Endothelial cell of hepatic sinusoid (primary cell): Measurements from ENCODE around the gene PRC1.

Experiments used
- in situ Hi-C: cut with HindIII; loops from 2 replicates; pipeline ENCODE4 v1.10.0; 2017; ENCODE audit warnings: low sequenced_read_pairs

Gene PRC1

DNA sequence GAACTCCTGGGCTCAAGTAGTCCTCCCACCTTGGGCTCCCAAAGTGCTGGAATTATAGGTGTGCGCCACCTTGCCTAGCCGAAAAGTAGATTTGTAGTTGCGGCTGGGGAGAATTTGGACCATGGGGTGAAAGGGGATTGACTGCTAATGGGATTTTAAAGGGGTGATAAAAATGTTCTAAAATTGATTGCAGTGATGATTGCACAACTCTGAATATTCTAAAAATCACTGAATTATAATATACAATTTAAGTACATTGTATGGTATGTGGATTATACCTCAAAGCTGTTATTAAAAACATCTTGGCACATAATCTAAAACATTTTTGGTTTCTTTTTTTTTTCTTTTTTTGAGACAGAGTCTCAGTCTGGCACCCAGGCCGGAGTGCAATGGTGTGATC lies 3.9 kb downstream of the PRC1 start:
- in situ Hi-C loops: no loop called here

DNA sequence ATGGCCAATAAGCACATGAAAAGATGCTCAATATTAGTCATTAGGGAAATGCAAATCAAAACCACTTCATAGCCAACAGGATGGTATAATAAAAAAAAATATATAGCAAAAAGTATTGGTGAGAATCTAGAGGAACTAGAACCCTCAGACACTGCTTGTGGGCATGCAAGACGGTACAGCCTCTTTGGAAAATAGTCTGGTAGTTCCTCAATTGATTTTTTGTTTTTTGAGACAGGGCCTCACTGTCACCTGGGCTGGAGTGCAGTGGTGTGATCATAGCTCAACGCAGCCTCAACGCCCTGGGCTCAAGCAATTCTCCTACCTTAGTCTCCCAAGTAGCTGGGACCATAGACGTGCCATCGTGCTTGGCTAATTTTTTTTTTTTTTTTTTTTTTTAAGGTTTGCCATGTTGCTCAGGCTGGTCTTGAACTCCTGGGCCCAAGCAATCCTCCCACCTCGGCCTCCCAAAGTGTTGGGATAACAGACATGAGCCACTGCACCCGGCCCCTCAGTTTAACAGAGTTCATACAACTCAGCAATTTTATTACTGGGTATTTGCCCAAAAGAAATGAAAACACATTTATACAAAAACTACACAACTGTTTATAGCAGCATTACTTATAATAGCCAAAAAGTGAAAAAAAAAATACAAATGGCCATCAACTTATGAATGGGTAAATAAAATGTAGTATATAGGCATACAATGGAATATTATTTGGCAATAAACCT lies 5.1 kb downstream of the PRC1 start:
- in situ Hi-C loops: no loop called here

DNA sequence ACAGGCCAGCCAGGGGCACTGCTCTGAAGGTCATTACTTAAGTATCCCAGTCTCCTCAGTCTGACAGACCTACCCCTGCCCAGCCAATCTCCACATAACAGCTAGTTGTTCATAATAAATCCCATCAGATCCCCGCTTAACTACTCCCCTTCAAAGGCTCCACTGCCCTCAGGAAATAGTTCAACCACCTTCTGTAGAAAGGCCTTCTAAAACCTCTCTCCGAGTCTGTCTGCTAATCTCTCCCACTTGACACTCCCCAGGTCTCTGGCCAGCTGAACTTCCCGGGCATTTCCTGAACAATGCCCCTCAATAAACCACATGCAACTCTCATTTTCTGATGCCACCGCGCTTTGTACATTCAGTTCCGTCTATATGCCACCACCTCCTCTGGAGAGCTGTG lies 6.0 kb downstream of the PRC1 start:
- in situ Hi-C loops: no loop called here

DNA sequence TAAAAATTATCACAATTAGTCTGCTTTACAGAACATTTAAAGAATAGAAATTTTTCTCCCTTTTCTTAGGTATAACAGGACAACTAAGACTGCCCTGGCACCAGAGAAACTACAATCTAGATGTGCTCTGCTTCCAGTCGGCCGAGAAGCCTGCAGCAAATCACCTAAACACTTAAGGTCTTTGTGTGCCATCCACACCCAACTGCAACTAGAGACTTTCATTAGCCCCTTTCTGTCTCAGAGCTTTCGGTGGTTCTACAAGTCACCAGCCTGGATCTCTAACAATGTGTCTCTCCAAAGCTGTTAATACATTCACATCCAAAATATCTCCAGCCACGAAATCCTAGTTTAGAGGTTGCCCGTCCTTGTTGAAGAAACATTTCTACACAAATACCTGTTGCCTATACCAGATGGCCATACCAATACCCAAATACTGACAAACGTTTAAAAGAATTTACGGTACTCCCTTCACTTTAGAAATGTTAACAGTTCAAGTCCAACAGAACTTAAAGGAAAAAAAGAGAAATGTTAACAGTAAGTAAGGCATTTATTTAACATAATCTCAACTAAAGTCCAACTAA lies 6.7 kb downstream of the PRC1 start:
- in situ Hi-C loops: no loop called here

DNA sequence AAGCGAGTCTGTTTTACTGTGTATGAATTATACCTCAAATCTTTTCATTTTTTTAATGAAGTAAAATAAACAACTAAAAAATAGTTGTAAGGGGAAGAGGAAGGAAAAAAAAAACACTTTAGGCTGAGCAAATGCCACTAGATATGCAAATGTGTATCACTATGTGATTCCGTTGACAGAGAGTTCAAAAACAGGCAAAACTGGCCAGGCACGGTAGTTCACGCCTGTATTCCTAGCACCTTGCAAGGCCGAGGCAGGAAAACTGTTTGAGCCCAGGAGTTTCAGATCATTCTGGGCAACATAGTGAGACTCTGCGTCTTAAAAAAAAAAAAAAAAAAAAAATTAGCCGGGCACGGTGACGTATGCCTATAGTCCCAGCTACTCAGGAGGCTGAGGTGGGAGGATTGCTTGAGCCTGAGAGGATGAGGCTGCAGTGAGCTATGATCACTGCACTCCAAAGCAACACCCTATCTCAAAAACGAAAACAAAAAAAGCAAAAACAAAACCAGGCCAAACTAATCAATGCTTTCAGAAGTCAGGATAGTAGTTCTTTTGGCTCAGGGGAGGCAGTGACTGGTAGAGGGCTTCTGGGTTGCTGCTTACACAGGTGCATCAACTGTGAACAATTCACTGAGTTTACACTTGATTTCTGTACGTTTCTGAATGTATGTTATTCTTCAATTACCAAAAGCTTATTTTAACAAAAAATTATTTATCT lies 7.4 kb downstream of the PRC1 start:
- in situ Hi-C loops: no loop called here

DNA sequence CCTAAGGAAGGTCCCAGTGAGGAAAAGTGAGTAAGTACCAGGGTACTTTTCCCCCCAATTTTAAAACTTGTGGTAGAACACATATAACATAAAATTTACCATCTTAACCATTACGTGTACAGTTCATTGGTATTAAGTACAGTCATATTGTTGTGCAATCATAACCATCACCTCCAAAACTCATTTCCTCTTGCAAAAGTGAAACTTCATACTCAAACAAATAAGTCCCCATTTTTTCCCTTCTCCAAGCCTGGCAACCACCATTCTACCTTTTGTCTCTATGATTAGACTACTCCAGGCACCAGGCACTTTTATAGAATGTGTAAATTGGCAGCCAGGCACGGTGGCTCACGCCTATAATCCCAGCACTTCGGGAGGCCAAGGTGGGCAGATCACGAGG lies 12.2 kb downstream of the PRC1 start:
- in situ Hi-C loops: no loop called here

DNA sequence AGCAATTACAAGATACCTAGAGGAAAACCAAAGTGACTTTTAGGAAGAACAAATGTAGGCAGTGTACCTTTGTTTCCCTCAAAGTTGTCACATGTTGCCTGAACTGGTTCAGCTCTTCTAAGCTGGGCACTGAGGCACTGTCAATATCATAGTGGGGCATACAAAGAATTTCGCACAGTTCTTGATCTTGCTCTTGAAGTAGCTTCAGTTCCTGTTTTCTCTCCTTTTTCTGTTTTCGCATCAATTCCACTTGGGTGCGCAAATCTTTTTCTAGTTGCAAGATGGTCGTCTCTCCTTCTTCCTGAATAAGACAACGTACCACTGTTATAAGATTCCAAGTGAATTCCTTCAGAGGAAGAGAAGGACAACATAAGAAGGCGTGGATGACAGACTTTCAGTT lies 12.7 kb downstream of the PRC1 start:
- in situ Hi-C loops: no loop called here

DNA sequence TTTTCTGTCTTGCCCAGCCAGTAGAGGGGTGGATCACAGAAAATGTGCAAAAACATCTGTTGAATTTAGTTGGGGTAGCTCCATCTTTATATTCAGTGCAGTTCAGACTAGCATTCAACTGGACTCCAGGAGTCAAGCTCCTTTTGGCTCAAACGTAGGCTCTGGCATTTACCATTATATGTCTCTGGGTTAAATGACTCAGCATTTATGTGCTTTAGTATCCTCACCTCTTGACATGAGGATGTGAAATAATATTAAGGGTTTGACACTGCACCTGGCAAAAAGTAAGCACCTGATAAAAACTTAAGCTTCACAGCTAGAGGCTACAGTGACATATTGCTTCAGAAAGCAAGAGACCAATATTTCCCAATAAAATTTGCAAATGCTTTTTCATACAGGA lies 14.8 kb downstream of the PRC1 start:
- in situ Hi-C loops: no loop called here

DNA sequence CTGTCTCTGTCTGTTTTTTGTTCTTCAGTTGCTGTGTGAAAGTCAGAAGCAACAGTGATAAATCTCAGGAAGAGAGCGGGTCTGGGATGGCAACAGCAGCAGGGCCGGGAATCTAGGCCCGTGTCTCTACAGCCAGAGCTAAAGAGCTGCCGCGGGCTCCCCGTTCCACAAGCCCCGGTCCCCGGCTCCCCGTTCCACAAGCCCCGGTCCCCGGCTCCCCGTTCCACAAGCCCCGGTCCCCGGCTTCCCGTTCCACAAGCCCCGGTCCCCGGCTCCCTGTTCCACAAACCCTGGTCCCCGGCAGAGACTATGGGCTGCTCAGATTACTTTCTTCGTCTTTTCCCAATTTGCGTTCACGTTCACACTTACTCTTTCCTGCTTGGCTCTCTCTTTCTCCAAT lies 20.1 kb downstream of the PRC1 start:
- in situ Hi-C loops: loop anchor here (25.0 kb wide), 1 partner anchor 288 kb away; no protein-coding TSS in a partner anchor

DNA sequence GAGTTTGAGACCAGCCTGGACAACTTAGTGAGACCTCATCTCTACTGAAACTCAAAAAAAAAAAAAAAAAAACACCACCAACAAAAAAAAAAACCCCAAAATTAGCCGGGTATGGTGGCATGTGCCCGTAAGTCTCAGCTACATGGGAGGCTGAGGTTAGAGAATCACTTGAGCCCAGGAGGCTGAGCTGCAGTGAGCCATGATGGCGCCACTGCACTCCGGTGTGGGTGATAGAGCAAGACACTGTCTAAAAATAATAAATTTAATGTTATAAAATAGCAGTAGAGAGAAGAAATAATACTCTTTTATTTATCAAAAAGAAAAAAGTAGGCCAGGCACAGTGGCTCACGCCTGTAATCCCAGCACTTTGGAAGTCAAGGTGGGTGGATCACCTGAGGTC lies 22.2 kb downstream of the PRC1 start:
- in situ Hi-C loops: loop anchor here (25.0 kb wide), 1 partner anchor 290 kb away; no protein-coding TSS in a partner anchor

DNA sequence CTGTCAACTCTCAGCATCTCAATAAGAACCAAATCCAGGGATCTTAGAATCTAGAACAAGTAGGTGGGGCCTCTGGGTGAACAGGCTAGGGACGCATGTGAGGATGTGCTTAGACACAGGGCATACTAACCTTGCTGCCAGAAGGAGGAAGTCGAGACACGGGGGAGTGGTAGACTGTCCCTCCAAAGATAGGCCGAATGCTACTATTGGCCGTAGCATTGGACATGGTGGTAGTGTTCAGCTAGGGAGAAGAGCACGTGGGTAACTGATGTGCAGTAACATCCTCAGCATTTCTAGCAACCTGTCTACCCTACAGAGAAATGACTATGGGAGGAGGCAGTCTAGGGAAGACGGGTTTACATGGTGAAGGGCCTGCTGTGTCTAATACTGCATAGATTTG lies 24.1 kb downstream of the PRC1 start:
- in situ Hi-C loops: loop anchor here (25.0 kb wide), 1 partner anchor 292 kb away; no protein-coding TSS in a partner anchor

DNA sequence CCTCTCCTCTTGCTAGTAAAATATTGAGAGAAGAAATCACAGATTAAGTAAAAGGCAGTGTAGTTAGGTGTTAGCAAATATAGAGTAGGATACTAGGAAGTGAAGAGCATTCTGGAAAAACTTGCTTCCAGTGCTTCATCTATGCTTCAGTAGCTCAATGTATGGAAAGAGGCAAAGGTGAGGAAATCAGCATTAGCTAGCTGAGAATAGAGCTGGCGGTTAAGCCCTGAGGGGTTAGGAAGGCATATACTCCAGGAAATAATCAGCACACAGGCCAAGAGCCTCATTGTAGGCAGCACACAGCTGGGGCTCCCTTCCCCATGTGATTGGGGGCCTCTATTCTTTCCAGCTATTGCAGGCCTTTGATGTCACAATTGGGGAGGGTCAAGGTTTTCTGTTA lies 25.9 kb downstream of the PRC1 start:
- in situ Hi-C loops: loop anchor here (25.0 kb wide), 1 partner anchor 294 kb away; no protein-coding TSS in a partner anchor

DNA sequence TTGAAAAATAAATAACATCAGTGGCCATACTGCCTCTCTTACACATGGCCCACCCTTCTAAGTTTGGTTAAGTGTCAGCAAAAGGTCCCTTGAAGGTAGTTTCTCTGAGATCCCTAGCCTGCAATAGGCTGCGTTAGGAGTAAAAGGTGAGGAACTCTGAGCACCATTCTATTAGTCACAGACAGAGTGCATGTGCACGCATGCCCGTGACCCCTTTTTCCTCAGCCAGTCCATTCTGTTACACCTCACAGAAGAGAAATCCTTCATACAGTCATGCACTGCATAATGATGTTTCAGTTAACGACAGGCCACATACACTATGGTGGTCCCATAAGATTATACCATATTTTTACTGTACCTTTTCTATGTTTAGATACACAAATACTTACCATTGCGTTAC lies 27.1 kb downstream of the PRC1 start:
- in situ Hi-C loops: loop anchor here (25.0 kb wide), 1 partner anchor 295 kb away; no protein-coding TSS in a partner anchor

DNA sequence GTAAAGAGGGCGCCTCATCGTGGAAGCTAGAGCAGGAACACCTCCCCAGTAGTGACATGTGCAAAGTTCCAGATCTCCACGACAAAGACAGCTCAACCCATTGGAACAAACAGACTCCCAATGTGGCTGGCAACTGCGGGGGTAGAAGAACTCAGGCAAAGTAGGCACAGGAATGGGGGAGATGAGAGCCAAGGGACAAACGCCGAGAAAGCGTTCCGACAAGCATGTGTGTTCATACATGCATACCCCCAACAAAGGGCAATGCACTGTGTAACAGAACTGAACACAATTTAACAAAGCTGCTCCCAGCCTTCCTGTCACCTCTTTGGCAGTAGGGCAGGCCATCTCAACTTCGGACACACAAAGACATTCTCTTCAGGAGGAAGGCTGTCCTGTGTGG lies 28.1 kb downstream of the PRC1 start:
- in situ Hi-C loops: loop anchor here (25.0 kb wide), 1 partner anchor 296 kb away; no protein-coding TSS in a partner anchor

DNA sequence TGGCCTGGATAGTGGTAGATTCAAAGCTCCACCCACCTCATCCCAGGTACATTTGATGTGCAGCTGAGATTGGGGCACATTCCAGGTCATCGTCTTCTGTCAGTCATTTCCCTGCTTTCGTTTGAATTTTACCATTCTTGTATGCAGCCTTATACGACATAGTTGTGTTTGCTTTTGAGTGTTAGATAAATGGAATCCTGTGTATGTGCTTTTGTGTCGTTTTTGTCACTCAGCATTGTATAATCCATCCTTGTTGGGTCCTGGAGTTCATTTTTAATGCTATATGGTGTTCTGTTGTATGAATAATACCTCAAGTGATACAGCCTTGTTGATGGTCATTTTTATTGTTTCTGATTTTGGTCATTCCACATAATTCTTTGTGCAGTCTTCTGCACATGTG lies 32.3 kb downstream of the PRC1 start:
- in situ Hi-C loops: loop anchor here (25.0 kb wide), 1 partner anchor 300 kb away; no protein-coding TSS in a partner anchor

DNA sequence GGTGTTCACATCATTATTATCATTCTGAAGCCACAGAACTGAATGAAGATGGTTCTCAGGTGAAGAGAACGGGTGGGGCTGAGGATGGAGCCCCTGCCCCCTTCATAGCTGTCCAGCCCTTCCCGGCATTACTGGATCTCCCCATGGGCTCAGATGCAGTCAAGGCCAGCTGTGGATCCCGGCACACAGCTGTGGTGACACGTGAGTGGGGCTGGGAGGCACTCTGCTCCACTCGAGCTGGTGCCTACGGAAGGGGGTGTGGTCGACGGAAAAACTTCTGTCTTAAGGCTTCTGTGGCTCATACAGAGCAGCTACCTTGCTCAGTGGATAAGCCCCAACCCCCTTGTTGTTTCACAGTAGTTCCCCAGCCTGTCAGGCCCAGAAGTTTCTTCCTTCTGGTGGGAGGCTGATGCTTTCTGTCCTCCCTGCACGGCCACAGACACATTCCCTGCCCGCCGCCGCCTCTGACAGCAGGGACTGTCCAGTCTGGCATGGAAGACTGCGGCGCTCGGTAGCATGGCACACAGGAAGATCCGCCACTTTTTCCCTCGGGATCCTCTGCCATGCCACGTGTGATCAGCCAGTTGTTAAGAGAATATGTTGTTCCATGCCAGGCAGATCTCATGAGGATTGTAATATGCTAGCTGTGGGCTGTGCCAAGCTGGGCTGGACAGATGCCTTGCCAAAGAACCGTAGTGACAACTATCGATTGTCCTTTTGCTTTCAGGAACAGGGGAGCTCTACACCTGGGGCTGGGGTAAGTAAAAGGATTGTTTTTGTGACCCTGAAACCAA lies 33.8 kb downstream of the PRC1 start:
- in situ Hi-C loops: loop anchor here (25.0 kb wide), 1 partner anchor 302 kb away; no protein-coding TSS in a partner anchor

DNA sequence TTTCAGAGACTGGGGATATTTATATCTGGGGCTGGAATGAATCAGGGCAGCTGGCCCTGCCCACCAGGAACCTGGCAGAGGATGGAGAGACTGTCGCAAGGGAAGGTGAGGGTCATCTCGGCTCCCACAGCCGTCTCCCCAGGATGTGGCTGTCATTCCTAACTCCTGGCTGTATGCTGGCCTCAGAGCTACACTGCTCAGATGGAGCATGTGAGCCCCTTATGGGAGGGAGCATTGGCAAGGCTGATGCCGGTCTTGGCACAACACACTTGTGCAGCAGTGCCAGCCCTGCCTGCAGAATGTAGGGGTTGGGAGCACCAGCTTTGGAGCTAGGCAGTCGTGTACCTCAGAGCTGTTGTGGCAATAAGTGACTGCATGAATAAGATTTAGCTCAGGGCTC lies 34.4 kb downstream of the PRC1 start:
- in situ Hi-C loops: loop anchor here (25.0 kb wide), 1 partner anchor 302 kb away; no protein-coding TSS in a partner anchor

DNA sequence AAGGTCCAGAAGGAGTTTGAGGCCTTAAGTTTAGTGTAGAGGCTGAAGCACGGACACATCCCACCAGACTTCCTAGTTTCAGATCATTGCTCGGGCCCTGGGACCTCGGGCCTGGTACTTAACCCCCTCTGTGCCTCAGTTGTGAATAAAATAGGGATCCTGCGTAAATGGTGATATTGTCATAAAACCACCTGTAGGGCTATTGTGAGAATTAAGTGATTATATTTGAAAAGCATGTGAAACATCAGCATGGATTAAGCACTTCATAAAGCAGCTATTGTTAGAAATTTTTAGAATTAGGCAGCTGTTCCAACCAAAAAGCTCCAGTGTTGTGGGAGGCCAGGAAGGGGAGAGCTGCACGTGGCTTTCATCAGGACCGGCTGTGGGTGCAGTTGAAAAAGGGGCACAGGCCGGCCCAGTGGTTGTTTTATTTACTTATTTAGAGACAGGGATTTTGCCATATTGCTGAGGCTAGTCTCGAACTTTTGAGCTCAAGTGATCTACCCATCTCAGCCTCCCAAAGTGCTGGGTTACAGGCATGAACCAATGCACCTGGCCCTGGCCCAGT lies 35.2 kb downstream of the PRC1 start:
- in situ Hi-C loops: loop anchor here (25.0 kb wide), 1 partner anchor 303 kb away; no protein-coding TSS in a partner anchor

DNA sequence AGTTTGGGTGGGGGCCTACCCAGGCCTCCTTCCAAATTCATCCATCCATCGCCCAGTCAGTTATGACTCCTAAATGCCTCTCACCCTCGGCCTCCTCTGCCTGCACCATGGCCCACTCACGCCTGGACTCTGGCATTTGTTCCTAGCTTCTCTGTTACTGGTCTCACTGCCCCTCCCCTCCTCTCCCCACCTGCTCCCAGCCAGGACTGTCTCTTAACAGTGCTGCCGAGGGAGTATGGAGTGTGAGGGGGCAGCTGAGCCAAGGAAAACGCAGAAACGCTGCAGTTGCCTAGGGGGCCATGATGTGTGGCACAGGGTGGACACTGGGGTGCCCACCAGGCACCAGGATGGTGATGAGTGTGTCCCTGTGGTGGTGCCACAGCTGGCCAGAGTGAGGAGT lies 36.5 kb downstream of the PRC1 start:
- in situ Hi-C loops: loop anchor here (25.0 kb wide), 1 partner anchor 305 kb away; no protein-coding TSS in a partner anchor
